Measurements from ENCODE around the gene COBLL1.

GRCh38 chr2:164785457-164785856 lies 56.2 kb downstream of the COBLL1 start:
- no peak for TF ChIP-seq CTCF (IDR thresholded peaks at IDR 0.05)
- TF ChIP-seq POLR2A (IDR thresholded peaks at IDR 0.05), result no peak
